Esophagus squamous epithelium (tissue), 4 donors: ENCODE measurements around the gene HSPA12A.

Source experiments
- POLR2A ChIP-seq, 4 donors: fragments of 450-650 bp; IDR thresholded peaks; one replicate each; pipeline ENCODE4 v1.6.1; 2017; ENCODE audit warnings: antibody characterized with exemption in 4 of 4, mild to moderate bottlenecking in 4 of 4, moderate library complexity in 3 of 4
- TF ChIP-seq, protein P1 (sequence below), 6 experiments: fragments of 450-650 bp in 4 of 6; fragments of 200-600 bp in 2 of 6; sonication (generic) in 2 of 6; IDR thresholded peaks; one replicate each; pipeline ENCODE4 v1.5.1; 2016 to 2019; ENCODE audit warnings: antibody characterized with exemption in 6 of 6, mild to moderate bottlenecking in 4 of 6, moderate library complexity in 4 of 6

GRCh38 chr10:116769368-116769767, 27.0 kb upstream of the HSPA12A start:
- TF ChIP-seq, protein P1, sequence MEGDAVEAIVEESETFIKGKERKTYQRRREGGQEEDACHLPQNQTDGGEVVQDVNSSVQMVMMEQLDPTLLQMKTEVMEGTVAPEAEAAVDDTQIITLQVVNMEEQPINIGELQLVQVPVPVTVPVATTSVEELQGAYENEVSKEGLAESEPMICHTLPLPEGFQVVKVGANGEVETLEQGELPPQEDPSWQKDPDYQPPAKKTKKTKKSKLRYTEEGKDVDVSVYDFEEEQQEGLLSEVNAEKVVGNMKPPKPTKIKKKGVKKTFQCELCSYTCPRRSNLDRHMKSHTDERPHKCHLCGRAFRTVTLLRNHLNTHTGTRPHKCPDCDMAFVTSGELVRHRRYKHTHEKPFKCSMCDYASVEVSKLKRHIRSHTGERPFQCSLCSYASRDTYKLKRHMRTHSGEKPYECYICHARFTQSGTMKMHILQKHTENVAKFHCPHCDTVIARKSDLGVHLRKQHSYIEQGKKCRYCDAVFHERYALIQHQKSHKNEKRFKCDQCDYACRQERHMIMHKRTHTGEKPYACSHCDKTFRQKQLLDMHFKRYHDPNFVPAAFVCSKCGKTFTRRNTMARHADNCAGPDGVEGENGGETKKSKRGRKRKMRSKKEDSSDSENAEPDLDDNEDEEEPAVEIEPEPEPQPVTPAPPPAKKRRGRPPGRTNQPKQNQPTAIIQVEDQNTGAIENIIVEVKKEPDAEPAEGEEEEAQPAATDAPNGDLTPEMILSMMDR (IDR thresholded peaks at IDR 0.05) = no peak
- TF ChIP-seq POLR2A (IDR thresholded peaks at IDR 0.05) = no peak
